Fibroblast of mammary gland (primary cell): ENCODE data around the gene CNOT4.
A peak's percentile ranks its signal among the peaks of the same experiment; 100 is the strongest.

Experiments
- DNase-seq: peaks from one replicate; pipeline ENCODE4 v3.0.0-alpha.2; 2010; ENCODE audit warnings: low read depth
- H3K4me3 ChIP-seq: 2 replicates; pipeline ENCODE4 v1.5.1; 2011; ENCODE audit warnings: low read depth, mild to moderate bottlenecking, low read length, moderate library complexity; ENCODE audit not compliant: control insufficient read depth
- CTCF ChIP-seq: conservative IDR thresholded peaks from 2 replicates; pipeline ENCODE4 v1.5.1; 2011; ENCODE audit warnings: low read depth, low read length, inconsistent platforms; ENCODE audit not compliant: control insufficient read depth, insufficient read depth

CNOT4 gene

GRCh38 chr7:135509839-135510591 lies at the start of gene CNOT4:
Gene CNOT4, minus strand, starts transcription at chr7:135510102. Its CDS starts 71,771 bp downstream, at chr7:135438331.
- DNase-seq, result peak; percentile 92
- peak within 1 kb of the TSS; percentile 97 for H3K4me3 ChIP-seq
- TF ChIP-seq CTCF, result no peak

GRCh38 chr7:135558881-135559280 lies 49.0 kb upstream of the CNOT4 start:
- DNase-seq, result no peak
- no peak for TF ChIP-seq CTCF
- H3K4me3 ChIP-seq, result peak overlapping the region; percentile 100

- DNase-seq, result peak; percentile 66
- peak overlapping the region; percentile 100 for H3K4me3 ChIP-seq
- TF ChIP-seq CTCF, result peak; percentile 63
Measured at GRCh38 chr7:135558337-135558767, 48.5 kb upstream of the CNOT4 start.

- TF ChIP-seq CTCF, result no peak
- peak within 1 kb of the TSS; percentile 100 for H3K4me3 ChIP-seq
- peak; percentile 85 for DNase-seq
Measured at GRCh38 chr7:135557455-135558336, 47.8 kb upstream of the CNOT4 start, which contains the start of gene NUP205. Gene NUP205, plus strand, starts transcription at chr7:135557917. Its CDS starts 28 bp downstream, at chr7:135557945.

GRCh38 chr7:135553346-135553745 lies 43.4 kb upstream of the CNOT4 start:
- TF ChIP-seq CTCF, result no peak
- no peak overlapping the region for H3K4me3 ChIP-seq
- DNase-seq, result no peak

GRCh38 chr7:135552148-135552547 lies 42.2 kb upstream of the CNOT4 start:
- DNase-seq, result no peak
- TF ChIP-seq CTCF, result no peak
- no peak overlapping the region for H3K4me3 ChIP-seq
